ENCODE data around the gene NEK8.

GRCh38 chr17:28718333-28719020 is 10.1 kb upstream of the NEK8 start:
- no peak for TF ChIP-seq CTCF (IDR thresholded peaks at IDR 0.05)
- no peak for TF ChIP-seq EP300 (IDR thresholded peaks at IDR 0.05)
- no peak for TF ChIP-seq POLR2A (IDR thresholded peaks at IDR 0.05)
- no peak for TF ChIP-seq POLR2AphosphoS5 (IDR thresholded peaks at IDR 0.05)
